Measurements from ENCODE around the gene ZNF335.

ZNF335 gene

GRCh38 chr20:45949542-45950329, 22.3 kb downstream of the ZNF335 start:
- DNase-seq, result no peak

GRCh38 chr20:45948742-45949541, 23.1 kb downstream of the ZNF335 start:
- no peak for DNase-seq

GRCh38 chr20:45948261-45948733, 23.7 kb downstream of the ZNF335 start:
- DNase-seq, result no peak

GRCh38 chr20:45947110-45947866, 24.7 kb downstream of the ZNF335 start:
- no peak for DNase-seq

GRCh38 chr20:45946149-45946970, 25.6 kb downstream of the ZNF335 start:
- DNase-seq, result peak; percentile 44

GRCh38 chr20:45945678-45946148, 26.3 kb downstream of the ZNF335 start:
- no peak for DNase-seq

GRCh38 chr20:45944965-45945677, 26.9 kb downstream of the ZNF335 start:
- no peak for DNase-seq

GRCh38 chr20:45944151-45944964, 27.6 kb downstream of the ZNF335 start:
- peak; percentile 51 for DNase-seq

GRCh38 chr20:45943613-45944012, 28.4 kb downstream of the ZNF335 start:
- DNase-seq, result no peak

- no peak for DNase-seq
Observed at GRCh38 chr20:45940469-45940868, 31.5 kb downstream of the ZNF335 start.

GRCh38 chr20:45940053-45940452, 31.9 kb downstream of the ZNF335 start:
- no peak for DNase-seq

- DNase-seq, result no peak
Observed at GRCh38 chr20:45938727-45939438, 33.1 kb downstream of the ZNF335 start.

GRCh38 chr20:45937765-45938164, 34.2 kb downstream of the ZNF335 start:
- DNase-seq, result peak; percentile 31

- peak; percentile 53 for DNase-seq
Observed at GRCh38 chr20:45935416-45936046, 36.5 kb downstream of the ZNF335 start.

- peak; percentile 97 for DNase-seq
Observed at GRCh38 chr20:45934586-45935415, 37.2 kb downstream of the ZNF335 start, which contains the start of gene PCIF1. Gene PCIF1 (plus strand): TSS chr20:45934683. CDS start chr20:45939000, 4,317 bp downstream.

GRCh38 chr20:45934046-45934585, 37.9 kb downstream of the ZNF335 start:
- no peak for DNase-seq

- peak; percentile 65 for DNase-seq
Observed at GRCh38 chr20:45933266-45934045, 38.5 kb downstream of the ZNF335 start.

Data from CD4-positive, alpha-beta T cell treated with Interleukin-4 for 4 hours (primary cell).